CD4-positive, alpha-beta memory T cell (primary cell): ENCODE results near the gene INCA1. TPM values are rescaled to one million over a fixed set of nuclear protein-coding genes. Genes with fewer than 3 reads are reported as not detected.
A peak's percentile ranks its signal among the peaks of the same experiment; 100 is the strongest.

Experiments
- CTCF ChIA-PET: fragments of 350-600 bp; sonication (Branson Sonifier 250); formaldehyde crosslinking; loops from one replicate; lab custom pipeline; 2021; ENCODE audit warnings: inconsistent platforms; ENCODE audit not compliant: partially characterized antibody; lab: Charles Lee
- POLR2A ChIA-PET: fragments of 350-600 bp; sonication (Branson Sonifier 250); formaldehyde crosslinking; loops from one replicate; lab custom pipeline; 2021; ENCODE audit not compliant: partially characterized antibody; lab: Charles Lee
- DNase-seq, 5 donors: peaks; one replicate each; pipeline versions ENCODE4 v3.0.0 to v3.0.0-alpha.2; 2020 to 2022; ENCODE audit warnings: mixed read lengths in 1 of 5
- H3K27ac ChIP-seq: one replicate; pipeline ENCODE4 v1.7.0; 2013; ENCODE audit warnings: low read depth, low read length
- H3K27me3 ChIP-seq: 2 replicates; pipeline ENCODE4 v1.7.0; 2013; ENCODE audit warnings: mild to moderate bottlenecking, low read length, moderate library complexity; ENCODE audit not compliant: insufficient read depth
- H3K36me3 ChIP-seq: 2 replicates; pipeline ENCODE4 v1.7.0; 2013; ENCODE audit warnings: mild to moderate bottlenecking, low read length, moderate library complexity; ENCODE audit not compliant: insufficient read depth
- H3K4me1 ChIP-seq: 2 replicates; pipeline ENCODE4 v1.7.0; 2013; ENCODE audit warnings: mild to moderate bottlenecking, low read length, moderate library complexity; ENCODE audit not compliant: insufficient read depth
- H3K4me3 ChIP-seq, 2 donors: one replicate each; pipeline ENCODE4 v1.7.0; 2013; ENCODE audit warnings: low read length in 2 of 2, mild to moderate bottlenecking in 1 of 2
- H3K9me3 ChIP-seq, 2 donors: one replicate each; pipeline ENCODE4 v1.7.0; 2013; ENCODE audit warnings: low read length in 2 of 2, control low read depth in 1 of 2; ENCODE audit not compliant: control insufficient read depth in 1 of 2
- H3K27ac Mint-ChIP-seq, 7 donors: one replicate each; pipeline ENCODE4 v1.8.0; 2020 to 2021; ENCODE audit warnings: mixed read lengths in 7 of 7, mild to moderate bottlenecking in 6 of 7, inconsistent platforms in 3 of 7, moderate library complexity in 3 of 7
- H3K27me3 Mint-ChIP-seq, 2 donors: one replicate each; pipeline ENCODE4 v1.8.0; 2020 to 2021; ENCODE audit warnings: mixed read lengths in 2 of 2
- H3K36me3 Mint-ChIP-seq, 2 donors: one replicate each; pipeline ENCODE4 v1.8.0; 2020 to 2021; ENCODE audit warnings: mixed read lengths in 2 of 2, inconsistent platforms in 1 of 2, mild to moderate bottlenecking in 1 of 2
- H3K4me1 Mint-ChIP-seq, 4 donors: one replicate each; pipeline ENCODE4 v1.8.0; 2020 to 2021; ENCODE audit warnings: mixed read lengths in 4 of 4, mild to moderate bottlenecking in 1 of 4
- H3K4me3 Mint-ChIP-seq, 8 donors: one replicate each; pipeline ENCODE4 v1.8.0; 2020 to 2021; ENCODE audit warnings: mixed read lengths in 8 of 8, mild to moderate bottlenecking in 7 of 8, moderate library complexity in 6 of 8, inconsistent platforms in 3 of 8
- H3K9me3 Mint-ChIP-seq, 8 donors: one replicate each; pipeline ENCODE4 v1.8.0; 2020 to 2021; ENCODE audit warnings: mixed read lengths in 8 of 8, mild to moderate bottlenecking in 5 of 8, inconsistent platforms in 3 of 8, moderate library complexity in 1 of 8
- intact Hi-C: fragments of 100-400 bp; cut with micrococcal nuclease; formaldehyde crosslinking; loops from one replicate; pipeline ENCODE4 v1.15.1; 2023
- polyA plus RNA-seq, 2 donors: library from polyadenylated mRNA; unstranded; fragments of 300-500 nt; fragmentation: Illumina TruSeq; gene quantifications; one replicate each; pipeline ENCODE4 v1.2.3, GENCODE V29; 2021
- total RNA-seq, 2 experiments: library from RNA; stranded (reverse); gene quantifications; one replicate each; pipeline ENCODE4 v1.2.3, GENCODE V29; 2021

INCA1 gene
- total and polyA plus RNA-seq, 4 experiments from 2014 or later, result 0.26 to 0.71 (median 0.51) TPM

- DNase-seq, result no peak
- H3K36me3 Mint-ChIP-seq, result peaks cover 14 to 19% of the 10 kb centered on the region in 2 donors
- intact Hi-C loops, result no loop called here
- ChIA-PET CTCF (no interaction called here), POLR2A (interaction anchor here (27.9 kb wide), 1 partner anchor 14 kb away, joined by 973 read pairs; the partner anchor contains the start of genes ENO3, PFN1, RNF167 and SLC25A11)
- H3K27me3 ChIP-seq, result no peaks in the 10 kb centered on the region
- no peaks in the 10 kb centered on the region for H3K4me1 ChIP-seq
- H3K36me3 ChIP-seq, result peaks cover 16% of the 10 kb centered on the region
- peak overlapping the region in 2 of 7 donors; percentile 24 to 29 for H3K27ac Mint-ChIP-seq
- no peaks in the 10 kb centered on the region for H3K27me3 Mint-ChIP-seq
- no peaks in the 10 kb centered on the region for H3K9me3 ChIP-seq
- H3K9me3 Mint-ChIP-seq, result no peaks in the 10 kb centered on the region
- H3K4me1 Mint-ChIP-seq, result peaks cover 8 to 18% (median 10%) of the 10 kb centered on the region in 4 donors
- no peak overlapping the region for H3K4me3 ChIP-seq
- no peak overlapping the region for H3K4me3 Mint-ChIP-seq
- no peak overlapping the region for H3K27ac ChIP-seq
Observed at GRCh38 chr17:4960279-4960922, 36.9 kb downstream of the INCA1 start.

GRCh38 chr17:4959261-4959965, 37.9 kb downstream of the INCA1 start:
- Histone ChIP-seq H3K36me3 (peaks cover 16% of the 10 kb centered on the region), H3K9me3 (no peaks in the 10 kb centered on the region), H3K27ac (no peak overlapping the region), H3K4me1 (no peaks in the 10 kb centered on the region), H3K4me3 (no peak overlapping the region), H3K27me3 (no peaks in the 10 kb centered on the region)
- Mint-ChIP-seq H3K36me3 (peaks cover 10 to 17% of the 10 kb centered on the region in 2 donors), H3K4me1 (peaks cover 6 to 14% (median 7%) of the 10 kb centered on the region in 4 donors), H3K27me3 (no peaks in the 10 kb centered on the region), H3K9me3 (no peaks in the 10 kb centered on the region), H3K27ac (no peak overlapping the region), H3K4me3 (no peak overlapping the region)
- no peak for DNase-seq
- CTCF ChIA-PET, result interaction anchor here (5.0 kb wide), 1 partner anchor 8 kb away, joined by 22 read pairs; the partner anchor contains the start of gene SPAG7
- intact Hi-C loops, result no loop called here
- POLR2A ChIA-PET, result interaction anchor here (27.9 kb wide), 1 partner anchor 13 kb away, joined by 973 read pairs; the partner anchor contains the start of genes ENO3, PFN1, RNF167 and SLC25A11

GRCh38 chr17:4958102-4958501, 39.2 kb downstream of the INCA1 start:
- peaks cover 16% of the 10 kb centered on the region for H3K36me3 ChIP-seq
- no peaks in the 10 kb centered on the region for H3K27me3 Mint-ChIP-seq
- no peaks in the 10 kb centered on the region for H3K9me3 Mint-ChIP-seq
- H3K27ac ChIP-seq, result no peak overlapping the region
- intact Hi-C loops, result no loop called here
- no peak overlapping the region for H3K4me3 ChIP-seq
- H3K27me3 ChIP-seq, result no peaks in the 10 kb centered on the region
- ChIA-PET POLR2A (interaction anchor here (25.3 to 27.9 kb wide), 2 partner anchors 10 to 12 kb away, joined by 973 read pairs; partner anchors contain the start of genes ENO3, PFN1, RNF167 and SLC25A11), CTCF (interaction anchor here (1.2 to 5.1 kb wide), 5 partner anchors 9 to 55 kb away, joined by 3 to 33 read pairs (median 5); partner anchors contain the start of genes RNF167, SLC25A11 and SPAG7)
- H3K36me3 Mint-ChIP-seq, result peaks cover 10 to 17% of the 10 kb centered on the region in 2 donors
- H3K27ac Mint-ChIP-seq, result no peak overlapping the region
- no peaks in the 10 kb centered on the region for H3K9me3 ChIP-seq
- no peak overlapping the region for H3K4me3 Mint-ChIP-seq
- peaks cover 4 to 14% (median 10%) of the 10 kb centered on the region in 4 donors for H3K4me1 Mint-ChIP-seq
- no peak for DNase-seq
- no peaks in the 10 kb centered on the region for H3K4me1 ChIP-seq

GRCh38 chr17:4956493-4957061, 40.7 kb downstream of the INCA1 start:
- Mint-ChIP-seq H3K4me1 (peaks cover 4 to 17% (median 10%) of the 10 kb centered on the region in 4 donors), H3K4me3 (no peak overlapping the region), H3K27ac (peak overlapping the region in 1 of 7 donors; percentile 50), H3K9me3 (no peaks in the 10 kb centered on the region), H3K27me3 (no peaks in the 10 kb centered on the region), H3K36me3 (peaks cover 10 to 16% of the 10 kb centered on the region in 2 donors)
- peak in 2 of 5 donors; percentile 29 to 35 for DNase-seq
- CTCF ChIA-PET, result interaction anchor here (0.8 to 5.1 kb wide), 5 partner anchors 11 to 53 kb away, joined by 3 to 33 read pairs (median 4); partner anchors contain the start of gene SPAG7
- Histone ChIP-seq H3K4me1 (no peaks in the 10 kb centered on the region), H3K27me3 (no peaks in the 10 kb centered on the region), H3K4me3 (no peak overlapping the region), H3K36me3 (peaks cover 16% of the 10 kb centered on the region), H3K9me3 (no peaks in the 10 kb centered on the region), H3K27ac (no peak overlapping the region)
- POLR2A ChIA-PET, result interaction anchor here (0.9 to 27.9 kb wide), 3 partner anchors 11 to 50 kb away, joined by 3 to 973 read pairs (median 973); partner anchors contain the start of genes ENO3, PFN1, RNF167 and SLC25A11
- intact Hi-C loops, result loop anchor here (1.0 kb wide), 1 partner anchor 47 kb away; no protein-coding TSS in a partner anchor

GRCh38 chr17:4955091-4955490, 42.2 kb downstream of the INCA1 start:
- Histone ChIP-seq H3K9me3 (no peaks in the 10 kb centered on the region), H3K36me3 (peaks cover 10% of the 10 kb centered on the region), H3K27ac (no peak overlapping the region), H3K4me3 (no peak overlapping the region), H3K4me1 (peaks cover 13% of the 10 kb centered on the region), H3K27me3 (no peaks in the 10 kb centered on the region)
- no peak overlapping the region for H3K4me3 Mint-ChIP-seq
- intact Hi-C loops, result no loop called here
- no peaks in the 10 kb centered on the region for H3K9me3 Mint-ChIP-seq
- H3K27me3 Mint-ChIP-seq, result no peaks in the 10 kb centered on the region
- no peak for DNase-seq
- H3K36me3 Mint-ChIP-seq, result peaks cover 2 to 8% of the 10 kb centered on the region in 2 donors
- H3K4me1 Mint-ChIP-seq, result peaks cover 6 to 32% (median 17%) of the 10 kb centered on the region in 4 donors
- no peak overlapping the region for H3K27ac Mint-ChIP-seq
- POLR2A ChIA-PET, result interaction anchor here (1.2 to 27.9 kb wide), 3 partner anchors 9 to 46 kb away, joined by 3 to 973 read pairs (median 973); partner anchors contain the start of genes ENO3, PFN1, RNF167 and SLC25A11
- CTCF ChIA-PET, result interaction anchor here (0.6 to 5.1 kb wide), 5 partner anchors 12 to 697 kb away, joined by 3 to 33 read pairs (median 5); partner anchors contain the start of genes RNF167, SLC25A11 and SPAG7

- Mint-ChIP-seq H3K27me3 (no peaks in the 10 kb centered on the region), H3K4me1 (peaks cover 6 to 36% (median 20%) of the 10 kb centered on the region in 4 donors), H3K27ac (peak overlapping the region in 2 of 7 donors; percentile 29 to 61), H3K36me3 (peaks cover 0 to 8% of the 10 kb centered on the region in 2 donors), H3K4me3 (no peak overlapping the region), H3K9me3 (peaks cover 0 to 2% (median 0%) of the 10 kb centered on the region in 8 donors)
- no peak overlapping the region for H3K4me3 ChIP-seq
- H3K9me3 ChIP-seq, result no peaks in the 10 kb centered on the region
- no peaks in the 10 kb centered on the region for H3K27me3 ChIP-seq
- no peaks in the 10 kb centered on the region for H3K36me3 ChIP-seq
- ChIA-PET POLR2A (interaction anchor here (0.8 to 25.3 kb wide), 5 partner anchors 9 to 44 kb away, joined by 3 to 973 read pairs (median 7); partner anchors contain the start of genes CAMTA2, RNF167, SLC25A11 and SPAG7), CTCF (interaction anchor here (0.6 to 5.1 kb wide), 2 partner anchors 44 to 52 kb away, joined by 3 to 33 read pairs; no protein-coding TSS in a partner anchor)
- DNase-seq, result no peak
- no peak overlapping the region for H3K27ac ChIP-seq
- H3K4me1 ChIP-seq, result peaks cover 13% of the 10 kb centered on the region
- intact Hi-C loops, result no loop called here
Observed at GRCh38 chr17:4953451-4953961, 43.8 kb downstream of the INCA1 start.
